Neural crest cell (in vitro differentiated cells): Measurements from ENCODE around the gene MGST3. TPM values are rescaled to one million over a fixed set of nuclear protein-coding genes. Genes with fewer than 3 reads are reported as not detected.
"Not testable (repeated sequence)": the region's sequence is repeated elsewhere in the genome, so short reads cannot be mapped to it uniquely, and the experiment has no call there.

Source experiments
- DNase-seq: peaks from one replicate; pipeline ENCODE4 v3.0.0; 2021; ENCODE audit warnings: low read depth, mixed read lengths, low spot score
- H3K27ac Mint-ChIP-seq: one replicate; pipeline ENCODE4 v1.8.0; 2021; ENCODE audit warnings: mild to moderate bottlenecking, mixed read lengths; ENCODE audit not compliant: unreplicated experiment
- H3K27me3 Mint-ChIP-seq: 2 replicates; pipeline ENCODE4 v1.8.0; 2021; ENCODE audit warnings: low read depth, mild to moderate bottlenecking, mixed read lengths
- H3K36me3 Mint-ChIP-seq: 2 replicates; pipeline ENCODE4 v1.8.0; 2021; ENCODE audit warnings: low read depth, mild to moderate bottlenecking, mixed read lengths
- H3K4me1 Mint-ChIP-seq: 2 replicates; pipeline ENCODE4 v1.8.0; 2021; ENCODE audit warnings: mixed read lengths
- H3K4me3 Mint-ChIP-seq: one replicate; pipeline ENCODE4 v1.8.0; 2021; ENCODE audit warnings: mild to moderate bottlenecking, mixed read lengths
- H3K9me3 Mint-ChIP-seq: 2 replicates; pipeline ENCODE4 v1.8.0; 2021; ENCODE audit warnings: mixed read lengths
- CTCF ChIP-seq: fragments of 200-600 bp; sonication (generic); conservative IDR thresholded peaks from 2 replicates; pipeline ENCODE4 v1.5.0; 2021; ENCODE audit warnings: antibody characterized with exemption, mild to moderate bottlenecking
- long read RNA-seq: library from polyadenylated mRNA; unstranded; transcript quantifications from one replicate; pipeline ENCODE4 v2.0.0, GENCODE V29; 2020
- total RNA-seq: library from RNA; stranded (reverse); gene quantifications from 2 replicates; pipeline ENCODE4 v1.2.1, GENCODE V29; 2021

Gene MGST3
- total RNA-seq, result 94.2 and 100.0 TPM in 2 replicates
- long read RNA-seq, transcript MGST3-205 (6 exons, 1,015 nt), result major isoform, 30 of 36 reads
- long read RNA-seq, partial matches to known transcripts, result 0 of 36 reads
- long read RNA-seq, other reads (novel, unspliced or antisense), result 5 of 36 reads

- no peak within 1 kb of the TSS for H3K27ac Mint-ChIP-seq
- no peaks in the 10 kb centered on the region for H3K9me3 Mint-ChIP-seq
- H3K27me3 Mint-ChIP-seq, result peaks cover 3% of the 10 kb centered on the region
- no peaks in the 10 kb centered on the region for H3K36me3 Mint-ChIP-seq
- peak; percentile 84 for DNase-seq
- H3K4me1 Mint-ChIP-seq, result peaks cover 23% of the 10 kb centered on the region
- H3K4me3 Mint-ChIP-seq, result no peak within 1 kb of the TSS
- no peak for TF ChIP-seq CTCF
Measured at GRCh38 chr1:165630629-165631341, at the start of gene MGST3. MGST3 (plus strand) TSS chr1:165631234; CDS start chr1:165649848, 18,614 bp downstream.

- TF ChIP-seq CTCF, result no peak
- Mint-ChIP-seq H3K9me3 (peaks cover 3% of the 10 kb centered on the region), H3K27ac (no peak overlapping the region), H3K36me3 (no peaks in the 10 kb centered on the region), H3K27me3 (no peaks in the 10 kb centered on the region), H3K4me1 (peaks cover 5% of the 10 kb centered on the region), H3K4me3 (no peak overlapping the region)
- DNase-seq, result no peak
Measured at GRCh38 chr1:165581926-165582325, 49.1 kb upstream of the MGST3 start.

- TF ChIP-seq CTCF, result no peak
- Mint-ChIP-seq H3K4me1 (peaks cover 5% of the 10 kb centered on the region), H3K9me3 (peaks cover 3% of the 10 kb centered on the region), H3K27me3 (peaks cover 21% of the 10 kb centered on the region), H3K27ac (no peak overlapping the region), H3K36me3 (no peaks in the 10 kb centered on the region), H3K4me3 (no peak overlapping the region)
- DNase-seq, result no peak
Measured at GRCh38 chr1:165586398-165586797, 44.6 kb upstream of the MGST3 start.

GRCh38 chr1:165591391-165591790, 39.6 kb upstream of the MGST3 start:
- not testable (repeated sequence) for H3K9me3 Mint-ChIP-seq, H3K4me1 Mint-ChIP-seq, H3K4me3 Mint-ChIP-seq, H3K27ac Mint-ChIP-seq, H3K36me3 Mint-ChIP-seq, DNase-seq
- H3K27me3 Mint-ChIP-seq, result peaks cover 50% of the 10 kb centered on the region

GRCh38 chr1:165592945-165593823, 37.9 kb upstream of the MGST3 start:
- peak overlapping the region; percentile 15 for H3K4me3 Mint-ChIP-seq
- no peak overlapping the region for H3K27ac Mint-ChIP-seq
- peak; percentile 97 for TF ChIP-seq CTCF
- no peaks in the 10 kb centered on the region for H3K36me3 Mint-ChIP-seq
- peaks cover 56% of the 10 kb centered on the region for H3K27me3 Mint-ChIP-seq
- peaks cover 9% of the 10 kb centered on the region for H3K4me1 Mint-ChIP-seq
- H3K9me3 Mint-ChIP-seq, result no peaks in the 10 kb centered on the region
- DNase-seq, result peak; percentile 86
